HepG2 (cell line): ENCODE results near the gene LBX2. TPM values are rescaled to one million over a fixed set of nuclear protein-coding genes. Genes with fewer than 3 reads are reported as not detected.

Experiments used
- ARID3A ChIP-seq: IDR thresholded peaks from 2 replicates; pipeline ENCODE4 v1.6.1; 2012; ENCODE audit warnings: low read depth, low read length, improper control_type of control experiment
- ATF2 ChIP-seq: sonication (generic); formaldehyde crosslinking; IDR thresholded peaks from 2 replicates; pipeline ENCODE4 v1.4.0; 2020; ENCODE audit warnings: missing genetic modification reagents
- E2F5 ChIP-seq: sonication (generic); formaldehyde crosslinking; conservative IDR thresholded peaks from 2 replicates; pipeline ENCODE4 v1.4.0; 2020; ENCODE audit warnings: missing genetic modification reagents
- EP300 ChIP-seq, 3 experiments: sonication (generic) in 1 of 3; formaldehyde crosslinking in 1 of 3; IDR thresholded peaks; 2 replicates each; pipeline versions ENCODE4 v1.5.1 to v1.6.1; 2011 to 2020; ENCODE audit warnings: low read depth in 2 of 3, low read length in 2 of 3, borderline replicate concordance in 1 of 3, improper control_type of control experiment in 1 of 3, mild to moderate bottlenecking in 1 of 3, missing genetic modification reagents in 1 of 3, moderate library complexity in 1 of 3
- GZF1 ChIP-seq: sonication (generic); formaldehyde crosslinking; IDR thresholded peaks from 2 replicates; pipeline ENCODE4 v1.5.1; 2020; ENCODE audit warnings: mild to moderate bottlenecking, missing genetic modification reagents
- JUN ChIP-seq: sonication (generic); formaldehyde crosslinking; IDR thresholded peaks from 2 replicates; pipeline ENCODE4 v1.4.0; 2020; ENCODE audit warnings: mild to moderate bottlenecking, missing genetic modification reagents
- KDM1A ChIP-seq: IDR thresholded peaks from 2 replicates; pipeline ENCODE4 v1.6.1; 2016; ENCODE audit warnings: missing compliant biosample characterization
- PBX2 ChIP-seq: IDR thresholded peaks from 2 replicates; pipeline ENCODE4 v1.6.1; 2016; ENCODE audit warnings: control low read depth
- REPIN1 ChIP-seq: sonication (generic); formaldehyde crosslinking; IDR thresholded peaks from 2 replicates; pipeline ENCODE4 v1.8.0; 2022; ENCODE audit warnings: missing genetic modification reagents, low read depth, mild to moderate bottlenecking, borderline replicate concordance
- SNAPC2 ChIP-seq: sonication (generic); formaldehyde crosslinking; IDR thresholded peaks from 2 replicates; pipeline ENCODE4 v1.8.1; 2022; ENCODE audit warnings: mild to moderate bottlenecking, missing genetic modification reagents
- SOX13 ChIP-seq, 3 experiments: fragments of 450-650 bp in 1 of 3; sonication (generic) in 1 of 3; formaldehyde crosslinking in 1 of 3; IDR thresholded peaks in 2 of 3; conservative IDR thresholded peaks in 1 of 3; 2 replicates each; pipeline versions ENCODE4 v1.5.0 to v1.6.1; 2016 to 2020; ENCODE audit warnings: antibody characterized with exemption in 1 of 3, mild to moderate bottlenecking in 1 of 3, missing compliant biosample characterization in 1 of 3, missing genetic modification reagents in 1 of 3, moderate library complexity in 1 of 3
- TARDBP ChIP-seq: sonication (generic); formaldehyde crosslinking; IDR thresholded peaks from 2 replicates; pipeline ENCODE4 v1.8.0; 2022; ENCODE audit warnings: mild to moderate bottlenecking, missing genetic modification reagents
- TGIF2 ChIP-seq: IDR thresholded peaks from 2 replicates; pipeline ENCODE4 v1.6.1; 2016; ENCODE audit warnings: control low read depth, missing compliant biosample characterization
- TMF1 ChIP-seq: sonication (generic); formaldehyde crosslinking; IDR thresholded peaks from 2 replicates; pipeline ENCODE4 v1.8.1; 2022; ENCODE audit warnings: low read depth, missing genetic modification reagents
- TRIM24 ChIP-seq: sonication (generic); formaldehyde crosslinking; IDR thresholded peaks from 2 replicates; pipeline ENCODE4 v1.8.0; 2022; ENCODE audit warnings: mild to moderate bottlenecking, missing genetic modification reagents
- ZBTB33 ChIP-seq: sonication (generic); formaldehyde crosslinking; IDR thresholded peaks from 2 replicates; pipeline ENCODE4 v1.4.0; 2020; ENCODE audit warnings: missing genetic modification reagents
- ZGPAT ChIP-seq: IDR thresholded peaks from 2 replicates; pipeline ENCODE4 v1.6.1; 2016; ENCODE audit warnings: mild to moderate bottlenecking
- ZMAT3 ChIP-seq: sonication (generic); formaldehyde crosslinking; conservative IDR thresholded peaks from 2 replicates; pipeline ENCODE4 v1.7.0; 2021; ENCODE audit warnings: missing genetic modification reagents
- ZNF7 ChIP-seq: IDR thresholded peaks from 2 replicates; pipeline ENCODE4 v1.6.1; 2016; ENCODE audit warnings: missing biosample characterization, missing genetic modification reagents
- ZNF709 ChIP-seq: sonication (generic); formaldehyde crosslinking; IDR thresholded peaks from 2 replicates; pipeline ENCODE4 v1.5.0; 2020; ENCODE audit warnings: mild to moderate bottlenecking, missing genetic modification reagents
- polyA plus RNA-seq, 8 experiments: library from polyadenylated mRNA; depleted of rRNA in 3 of 8; stranded (reverse) in 7 of 8; unstranded in 1 of 8; fragments of >200 nt; fragmentation: Illumina TruSeq in 4 of 8; extraction: Trizol in 4 of 8; gene quantifications; 2 replicates each; pipeline versions ENCODE4 v1.2.1 to v1.2.3, GENCODE V29; 2011 to 2016; ENCODE audit warnings: low read depth in 4 of 8, missing spikeins in 1 of 8, mixed read lengths in 1 of 8; ENCODE audit not compliant: insufficient read depth in 1 of 8
- total RNA-seq, 5 experiments: library from RNA; depleted of rRNA; stranded (reverse); fragments of >200 nt; fragmentation: Illumina TruSeq; extraction: Trizol; gene quantifications; 2 replicates each; pipeline ENCODE4 v1.2.3, GENCODE V29; 2016; ENCODE audit warnings: low read depth in 1 of 5

The LBX2 gene
- total and polyA plus RNA-seq, 2 of the 13 experiments (the other 11 are each of a cell fraction or from before 2014, with no cell fraction given) = 6.4 to 8.1 TPM

GRCh38 chr2:74457549-74458131 lies 41.8 kb downstream of the LBX2 start (continued):
- no peak for TF ChIP-seq ZBTB33
- no peak for TF ChIP-seq E2F5 (CRISPR knock-in tag)
- peak; percentile 70 for TF ChIP-seq JUN (CRISPR knock-in tag)
- no peak for TF ChIP-seq TRIM24
- no peak for TF ChIP-seq PBX2 (CRISPR knock-in tag)
- no peak for TF ChIP-seq ARID3A
- TF ChIP-seq TMF1 (CRISPR knock-in tag) = peak; percentile 89; the same call in 1 of the 2 replicates
- TF ChIP-seq EP300 (IDR thresholded peaks at IDR 0.05; ENCODE audit: low read depth in 2 of 2, low read length in 2 of 2) = no peak
- TF ChIP-seq EP300 (CRISPR knock-in tag; IDR thresholded peaks at IDR 0.05; ENCODE audit: borderline replicate concordance) = no peak
- TF ChIP-seq ATF2 = peak; percentile 15; the same call in 1 of the 2 replicates
- TF ChIP-seq KDM1A (CRISPR knock-in tag) = peak; percentile 39; the same call in 1 of the 2 replicates
- TF ChIP-seq ZNF7 (CRISPR knock-in tag) = no peak
- no peak; the same call in 1 of the 2 replicates for TF ChIP-seq TGIF2
- no peak; the same call in 1 of the 2 replicates for TF ChIP-seq SOX13 (IDR thresholded peaks at IDR 0.05)
- peak; percentile 16 to 95; a peak in 1 of 4 replicates for TF ChIP-seq SOX13 (CRISPR knock-in tag; conservative IDR thresholded peaks at IDR 0.05 in 1 of 2, IDR thresholded peaks at IDR 0.05 in 1 of 2)
- peak; percentile 96 for TF ChIP-seq ZNF709 (CRISPR knock-in tag)
- peak; percentile 92 for TF ChIP-seq TARDBP (CRISPR knock-in tag)
- peak; percentile 66; the same call in 1 of the 2 replicates for TF ChIP-seq GZF1 (CRISPR knock-in tag)
- TF ChIP-seq ZMAT3 (CRISPR knock-in tag) = peak; percentile 85
- TF ChIP-seq SNAPC2 (CRISPR knock-in tag) = peak; percentile 81; the same call in 1 of the 2 replicates
- TF ChIP-seq REPIN1 (CRISPR knock-in tag) = peak; percentile 56
- TF ChIP-seq ZGPAT (CRISPR knock-in tag) = peak; percentile 75; the same call in 1 of the 2 replicates
